ENCODE measurements around the gene NRXN3.

GRCh38 chr14:78967111-78967809 lies 797.1 kb downstream of the NRXN3 start:
- TF ChIP-seq, protein P1, sequence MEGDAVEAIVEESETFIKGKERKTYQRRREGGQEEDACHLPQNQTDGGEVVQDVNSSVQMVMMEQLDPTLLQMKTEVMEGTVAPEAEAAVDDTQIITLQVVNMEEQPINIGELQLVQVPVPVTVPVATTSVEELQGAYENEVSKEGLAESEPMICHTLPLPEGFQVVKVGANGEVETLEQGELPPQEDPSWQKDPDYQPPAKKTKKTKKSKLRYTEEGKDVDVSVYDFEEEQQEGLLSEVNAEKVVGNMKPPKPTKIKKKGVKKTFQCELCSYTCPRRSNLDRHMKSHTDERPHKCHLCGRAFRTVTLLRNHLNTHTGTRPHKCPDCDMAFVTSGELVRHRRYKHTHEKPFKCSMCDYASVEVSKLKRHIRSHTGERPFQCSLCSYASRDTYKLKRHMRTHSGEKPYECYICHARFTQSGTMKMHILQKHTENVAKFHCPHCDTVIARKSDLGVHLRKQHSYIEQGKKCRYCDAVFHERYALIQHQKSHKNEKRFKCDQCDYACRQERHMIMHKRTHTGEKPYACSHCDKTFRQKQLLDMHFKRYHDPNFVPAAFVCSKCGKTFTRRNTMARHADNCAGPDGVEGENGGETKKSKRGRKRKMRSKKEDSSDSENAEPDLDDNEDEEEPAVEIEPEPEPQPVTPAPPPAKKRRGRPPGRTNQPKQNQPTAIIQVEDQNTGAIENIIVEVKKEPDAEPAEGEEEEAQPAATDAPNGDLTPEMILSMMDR (IDR thresholded peaks at IDR 0.05; ENCODE audit: insufficient read depth, low read length, poor library complexity, severe bottlenecking) = no peak
- TF ChIP-seq EZH2phosphoT487 (conservative IDR thresholded peaks at IDR 0.05; ENCODE audit: low read length) = no peak
